ENCODE data around the gene TRAK1.

TRAK1 gene

GRCh38 chr3:42159706-42160472 lies 68.7 kb downstream of the TRAK1 start:
- DNase-seq = peak; percentile 89
- Histone ChIP-seq H3K4me3 (ENCODE audit: low read depth, low read length) (peak overlapping the region; percentile 44), H3K27me3 (ENCODE audit: insufficient read depth, low read depth, severe bottlenecking) (no peaks in the 10 kb centered on the region), H3K36me3 (no peaks in the 10 kb centered on the region), H3K27ac (peak overlapping the region; percentile 68), H3K9me3 (ENCODE audit: severe bottlenecking) (no peaks in the 10 kb centered on the region)
- TF ChIP-seq, protein P1, sequence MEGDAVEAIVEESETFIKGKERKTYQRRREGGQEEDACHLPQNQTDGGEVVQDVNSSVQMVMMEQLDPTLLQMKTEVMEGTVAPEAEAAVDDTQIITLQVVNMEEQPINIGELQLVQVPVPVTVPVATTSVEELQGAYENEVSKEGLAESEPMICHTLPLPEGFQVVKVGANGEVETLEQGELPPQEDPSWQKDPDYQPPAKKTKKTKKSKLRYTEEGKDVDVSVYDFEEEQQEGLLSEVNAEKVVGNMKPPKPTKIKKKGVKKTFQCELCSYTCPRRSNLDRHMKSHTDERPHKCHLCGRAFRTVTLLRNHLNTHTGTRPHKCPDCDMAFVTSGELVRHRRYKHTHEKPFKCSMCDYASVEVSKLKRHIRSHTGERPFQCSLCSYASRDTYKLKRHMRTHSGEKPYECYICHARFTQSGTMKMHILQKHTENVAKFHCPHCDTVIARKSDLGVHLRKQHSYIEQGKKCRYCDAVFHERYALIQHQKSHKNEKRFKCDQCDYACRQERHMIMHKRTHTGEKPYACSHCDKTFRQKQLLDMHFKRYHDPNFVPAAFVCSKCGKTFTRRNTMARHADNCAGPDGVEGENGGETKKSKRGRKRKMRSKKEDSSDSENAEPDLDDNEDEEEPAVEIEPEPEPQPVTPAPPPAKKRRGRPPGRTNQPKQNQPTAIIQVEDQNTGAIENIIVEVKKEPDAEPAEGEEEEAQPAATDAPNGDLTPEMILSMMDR (IDR thresholded peaks at IDR 0.05; ENCODE audit: low read depth, low read length) = no peak

DNA sequence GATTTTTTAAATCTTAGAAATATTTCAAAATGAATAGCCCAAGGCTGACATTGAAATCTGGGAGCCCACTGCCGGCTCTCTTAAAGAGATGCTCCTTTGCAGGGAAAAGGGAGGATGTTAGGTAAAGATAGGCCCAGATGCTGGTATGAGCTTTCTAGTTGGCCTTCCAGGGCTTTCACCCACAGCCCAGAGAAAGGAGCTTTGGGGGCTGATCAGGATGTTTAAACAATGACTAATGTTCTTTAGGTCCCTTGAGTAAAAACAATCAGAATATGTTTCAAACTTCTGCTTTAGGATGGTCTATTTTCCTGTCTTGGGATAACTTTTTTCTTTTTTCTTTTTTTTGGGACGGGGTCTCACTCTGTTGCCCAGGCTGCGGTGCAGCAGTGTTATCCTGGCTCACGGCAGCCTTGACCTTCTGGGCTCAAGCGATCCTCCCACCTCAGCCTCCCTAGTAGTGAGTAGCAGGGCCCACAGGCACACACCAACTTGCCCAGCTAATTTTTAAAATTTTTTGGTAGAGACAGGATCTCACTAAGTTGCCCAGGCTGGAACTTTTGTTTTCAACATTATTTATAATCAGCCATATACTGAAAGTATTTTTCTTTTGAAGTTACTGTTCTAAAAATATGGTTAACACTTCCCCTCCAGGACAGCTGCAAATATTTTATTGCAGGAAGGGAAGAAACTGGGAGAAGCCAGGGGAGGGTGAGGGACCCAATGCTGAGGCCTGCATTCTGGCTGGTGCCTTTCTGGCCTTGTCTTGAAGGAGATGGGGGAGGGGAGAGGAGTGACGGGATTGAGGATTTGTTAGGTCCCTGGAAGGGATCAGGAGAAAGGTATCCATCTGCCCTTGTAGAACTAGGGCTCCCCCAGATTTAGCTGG lies 70.1 kb downstream of the TRAK1 start:
- Histone ChIP-seq H3K9me3 (ENCODE audit: severe bottlenecking) (no peaks in the 10 kb centered on the region), H3K27ac (peak overlapping the region; percentile 45), H3K36me3 (no peaks in the 10 kb centered on the region), H3K27me3 (ENCODE audit: insufficient read depth, low read depth, severe bottlenecking) (no peaks in the 10 kb centered on the region), H3K4me3 (ENCODE audit: low read depth, low read length) (no peak overlapping the region)
- TF ChIP-seq, protein P1 (IDR thresholded peaks at IDR 0.05; ENCODE audit: low read depth, low read length) = no peak
- DNase-seq = peak; percentile 86

GRCh38 chr3:42162462-42162861 lies 71.3 kb downstream of the TRAK1 start:
- TF ChIP-seq, protein P1 (IDR thresholded peaks at IDR 0.05; ENCODE audit: low read depth, low read length) = no peak
- Histone ChIP-seq H3K36me3 (no peaks in the 10 kb centered on the region), H3K9me3 (ENCODE audit: severe bottlenecking) (no peaks in the 10 kb centered on the region), H3K27me3 (ENCODE audit: insufficient read depth, low read depth, severe bottlenecking) (no peaks in the 10 kb centered on the region), H3K4me3 (ENCODE audit: low read depth, low read length) (no peak overlapping the region), H3K27ac (no peak overlapping the region)
- DNase-seq = no peak

DNA sequence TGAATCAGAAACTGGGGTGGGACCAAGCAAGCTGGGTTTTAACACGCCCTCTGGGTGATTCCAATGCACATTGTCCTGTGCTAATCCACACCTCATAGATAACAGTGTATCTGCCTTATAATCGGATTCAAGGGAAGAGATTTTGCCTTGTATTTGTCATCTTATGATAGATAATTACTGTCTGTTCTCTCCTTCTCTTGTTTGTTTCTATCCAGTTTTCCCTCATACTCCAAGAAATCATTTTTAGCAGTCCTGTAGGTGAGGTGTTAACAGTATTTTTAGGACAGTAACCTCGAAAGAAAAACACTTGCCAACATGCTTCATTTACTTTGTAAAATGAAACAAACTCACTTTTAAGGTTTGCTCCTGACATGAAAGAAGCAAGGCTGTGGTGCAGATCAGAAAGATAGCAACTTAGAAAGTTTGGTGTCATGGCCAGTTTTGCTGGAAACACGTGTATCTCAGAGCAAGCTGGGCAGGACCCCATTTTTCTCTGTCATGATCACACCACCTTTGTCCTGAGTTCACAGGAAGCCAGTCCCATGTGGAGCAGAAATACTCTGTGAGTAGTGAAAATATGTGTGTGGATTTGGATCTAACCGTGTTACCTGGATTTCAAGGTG lies 72.6 kb downstream of the TRAK1 start:
- no peaks in the 10 kb centered on the region for H3K36me3 ChIP-seq
- H3K9me3 ChIP-seq (ENCODE audit: severe bottlenecking) = no peaks in the 10 kb centered on the region
- peak; percentile 13 for DNase-seq
- H3K4me3 ChIP-seq (ENCODE audit: low read depth, low read length) = no peak overlapping the region
- peak overlapping the region; percentile 41 for H3K27ac ChIP-seq
- TF ChIP-seq, protein P1 (IDR thresholded peaks at IDR 0.05; ENCODE audit: low read depth, low read length) = no peak
- H3K27me3 ChIP-seq (ENCODE audit: insufficient read depth, low read depth, severe bottlenecking) = no peaks in the 10 kb centered on the region

- DNase-seq = no peak
- Histone ChIP-seq H3K27ac (no peak overlapping the region; the same call in 1 of the 2 replicates), H3K4me3 (ENCODE audit: low read depth, low read length) (no peak overlapping the region), H3K27me3 (ENCODE audit: insufficient read depth, low read depth, severe bottlenecking) (no peaks in the 10 kb centered on the region), H3K36me3 (no peaks in the 10 kb centered on the region), H3K9me3 (ENCODE audit: severe bottlenecking) (no peaks in the 10 kb centered on the region)
- TF ChIP-seq, protein P1 (IDR thresholded peaks at IDR 0.05; ENCODE audit: low read depth, low read length) = no peak
Measured at GRCh38 chr3:42164656-42165055, 73.5 kb downstream of the TRAK1 start.
